Tongue (tissue), 2 donors: ENCODE measurements around the gene MYOG. TPM values are rescaled to one million over a fixed set of nuclear protein-coding genes. Genes with fewer than 3 reads are reported as not detected.
A peak's percentile ranks its signal among the peaks of the same experiment; 100 is the strongest.

Experiments used
- DNase-seq: peaks from one replicate; pipeline ENCODE4 v3.0.0-alpha.2; 2015
- total RNA-seq: library from RNA; depleted of rRNA; stranded (reverse); fragments of >200 nt; gene quantifications from one replicate; pipeline ENCODE4 v1.2.3, GENCODE V29; 2014

MYOG gene
- total RNA-seq, 1 donor from 2014 or later: 256 TPM

DNA sequence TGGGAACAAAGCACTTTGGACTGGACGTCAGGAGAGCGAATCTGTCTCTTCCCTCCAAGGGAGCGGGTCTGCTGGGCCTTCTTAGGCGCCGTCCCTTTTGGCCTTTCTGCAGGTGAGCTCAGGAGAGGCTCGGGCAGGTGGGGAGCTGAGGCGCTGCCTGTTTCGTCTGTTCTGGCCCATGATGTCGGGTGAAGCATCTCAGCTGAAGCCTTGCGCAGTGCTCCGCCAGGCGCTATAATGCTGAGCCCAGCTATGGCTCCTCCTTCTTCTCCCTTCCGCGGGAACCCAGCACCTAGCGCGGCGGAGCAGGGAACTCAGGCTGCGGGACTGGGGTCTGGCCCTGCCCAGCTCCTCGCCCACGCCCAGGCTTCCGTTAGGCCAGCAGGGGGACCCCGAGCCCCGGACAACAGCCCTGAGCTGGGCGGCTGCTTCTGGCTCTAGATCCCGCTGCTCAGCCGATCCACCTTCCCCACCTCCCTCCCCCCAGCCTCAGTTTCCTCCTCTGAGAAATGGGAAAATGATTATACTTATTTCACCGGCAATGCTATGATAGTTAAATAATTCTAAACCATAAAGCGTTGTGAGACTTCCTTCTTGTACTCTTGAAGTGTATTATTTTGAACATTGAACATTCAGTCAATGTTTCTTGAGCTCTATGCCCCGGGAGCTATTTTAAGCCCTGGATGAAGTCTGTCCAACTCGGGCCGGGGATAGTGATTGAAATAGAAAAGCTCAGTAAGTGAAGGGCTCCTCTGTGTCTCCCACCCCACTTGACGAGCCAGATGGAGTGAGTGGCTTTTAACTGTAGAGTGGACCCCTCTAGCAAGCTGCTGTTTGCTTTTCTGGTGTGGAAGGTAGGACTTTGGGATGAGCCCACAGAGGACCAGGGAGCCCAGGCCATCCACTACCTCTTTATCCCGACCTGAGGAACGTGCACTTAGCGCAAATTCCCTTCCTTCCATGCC lies 32.1 kb upstream of the MYOG start:
- peak; percentile 88 for DNase-seq

DNA sequence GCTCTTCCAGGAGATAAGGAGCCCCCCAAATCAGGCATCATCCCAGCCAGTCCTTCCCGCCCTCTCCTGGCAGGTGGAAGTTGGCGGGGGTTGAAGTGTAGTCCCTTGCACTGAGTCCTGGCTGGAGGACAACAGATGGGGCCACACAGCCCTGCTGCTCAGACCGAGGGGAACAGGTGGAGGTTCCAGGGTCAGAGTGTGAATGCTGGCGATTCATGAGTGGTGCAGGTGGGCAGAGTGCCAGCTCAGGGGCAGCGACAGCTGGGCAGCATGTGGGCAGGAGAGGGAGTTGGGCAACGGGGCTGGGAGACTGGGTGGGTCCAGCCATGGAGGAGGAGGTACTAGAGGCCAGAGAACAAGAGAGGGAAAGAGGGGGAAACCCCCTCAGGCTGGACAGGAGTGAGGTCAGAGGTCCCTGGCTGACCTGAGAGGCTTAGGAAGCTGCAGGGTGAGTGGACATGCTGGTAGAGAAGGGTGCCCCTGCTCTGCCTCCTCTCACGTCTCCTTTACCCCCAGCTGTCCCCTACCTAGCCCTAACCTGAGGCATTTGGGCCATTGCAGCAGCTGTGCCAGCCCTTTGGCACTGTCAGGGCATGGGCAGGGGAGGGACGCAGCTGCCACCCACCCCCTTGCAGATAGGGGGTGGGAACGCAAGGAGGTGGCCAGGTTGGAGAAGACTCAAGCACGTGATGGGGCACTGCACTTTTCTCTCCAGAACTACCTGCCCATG lies 30.4 kb upstream of the MYOG start:
- peak; percentile 94 for DNase-seq

DNA sequence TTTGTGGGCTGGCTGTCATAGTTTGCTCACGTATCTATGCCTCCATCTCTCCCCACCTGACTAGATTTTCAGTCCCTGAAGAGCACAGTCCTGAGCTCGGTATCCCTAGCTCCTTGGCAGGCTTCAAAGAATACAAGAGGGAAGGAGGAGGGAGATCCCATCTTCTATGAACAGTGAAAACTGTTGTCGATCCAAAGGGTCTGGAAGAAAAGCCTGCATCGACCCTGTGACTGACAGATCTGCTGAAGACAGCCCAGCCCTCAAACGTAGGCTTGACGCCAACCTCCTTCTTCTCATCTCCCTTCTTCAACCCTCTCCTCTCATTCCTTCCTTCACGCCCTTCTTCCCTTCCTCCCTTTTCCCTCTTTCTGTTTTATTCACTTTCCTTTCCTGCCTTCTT lies 28.4 kb upstream of the MYOG start:
- no peak for DNase-seq

DNA sequence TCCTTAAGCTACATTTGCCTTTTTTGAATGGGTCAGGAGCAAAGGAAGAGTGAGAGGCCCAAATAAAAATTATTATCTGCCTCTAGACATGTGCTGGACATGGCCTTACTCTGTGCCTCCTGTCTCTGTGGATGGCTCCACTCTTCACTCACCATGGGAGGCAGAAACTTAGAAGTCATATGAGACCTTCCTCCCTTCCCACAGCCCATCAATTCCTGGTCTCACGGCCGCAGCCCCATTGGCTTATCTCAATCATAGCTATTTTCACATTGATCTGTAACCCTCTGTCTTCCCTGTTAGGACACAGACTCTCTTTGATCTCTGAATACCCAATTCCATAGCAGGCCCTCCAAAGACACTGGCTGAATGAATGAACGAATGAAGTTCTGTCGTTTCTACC lies 27.5 kb upstream of the MYOG start:
- DNase-seq: no peak

DNA sequence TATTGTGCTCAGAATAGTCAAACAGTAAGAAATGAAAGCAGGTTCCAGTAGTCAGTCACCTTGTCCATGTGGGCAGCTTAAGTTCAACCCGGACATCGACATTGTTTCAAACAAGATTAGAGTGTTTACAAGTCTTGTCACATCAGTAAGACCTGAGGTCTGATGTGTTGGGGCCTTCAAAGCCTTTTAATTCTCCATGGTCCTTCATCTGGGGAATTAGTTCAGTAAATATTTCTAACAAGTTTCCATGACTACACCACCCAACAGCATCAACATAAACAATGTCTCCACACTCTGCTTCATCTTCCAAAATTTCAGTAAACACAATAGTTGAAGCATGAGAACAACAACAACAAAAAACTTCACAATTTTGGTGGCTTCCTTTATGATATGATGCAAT lies 26.7 kb upstream of the MYOG start:
- no peak for DNase-seq

DNA sequence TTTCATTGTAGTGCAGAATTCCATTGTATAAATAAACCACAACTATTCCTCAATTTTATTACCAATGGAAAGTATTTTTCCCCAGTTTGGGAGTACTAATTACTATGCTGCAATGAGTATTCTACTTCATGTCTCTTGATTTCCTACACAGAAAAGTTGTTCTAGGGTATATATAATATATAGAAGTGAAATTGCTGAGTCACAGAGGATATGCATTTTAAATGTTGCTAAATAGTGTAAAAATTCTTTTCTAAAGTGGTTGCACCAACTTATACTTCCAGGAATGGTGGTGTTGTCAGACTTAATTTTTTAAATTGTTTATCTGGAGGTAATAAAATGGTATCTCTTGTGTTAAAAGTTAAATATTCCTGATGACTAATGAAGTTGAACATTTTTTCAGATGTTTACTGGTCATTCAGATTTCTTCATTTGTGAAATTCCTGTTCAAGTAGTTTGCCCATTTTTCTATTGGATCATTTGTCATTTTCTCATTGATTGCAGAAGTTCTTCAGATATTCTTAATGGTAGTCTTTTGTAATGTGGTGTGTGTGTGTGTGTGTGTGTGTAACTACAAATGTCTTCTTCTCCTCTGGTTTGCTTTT lies 19.1 kb upstream of the MYOG start:
- DNase-seq: no peak

DNA sequence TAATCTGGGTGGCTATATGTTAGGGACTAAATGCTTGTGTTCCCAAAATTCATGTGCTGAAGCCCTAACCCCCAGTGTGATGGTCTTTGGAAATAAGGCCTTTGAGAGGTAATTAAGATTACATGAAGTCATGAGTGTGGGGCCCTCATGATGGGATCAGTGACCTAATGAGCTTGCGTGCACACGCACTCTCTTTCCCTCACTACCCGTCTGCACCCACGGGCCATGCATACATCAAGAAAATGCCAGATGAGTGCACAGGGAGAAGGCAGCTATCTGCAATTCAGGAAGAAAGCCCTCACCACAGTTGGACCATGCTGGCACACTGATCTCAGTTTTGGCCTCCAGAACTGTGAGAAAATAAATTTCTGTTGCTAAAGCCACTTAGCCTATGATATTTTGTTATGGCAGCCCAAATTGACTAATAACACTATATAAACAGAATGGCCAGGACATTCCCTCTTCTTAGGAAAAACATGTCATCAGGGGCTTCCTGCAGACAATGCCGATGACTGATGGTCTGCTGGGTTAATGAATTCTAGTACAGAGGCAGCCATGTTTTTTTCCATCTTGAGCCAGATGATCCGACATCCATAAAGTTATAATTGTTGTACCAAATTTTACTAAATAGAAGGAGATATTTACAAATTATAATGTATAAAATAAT lies 18.1 kb upstream of the MYOG start:
- DNase-seq: no peak

DNA sequence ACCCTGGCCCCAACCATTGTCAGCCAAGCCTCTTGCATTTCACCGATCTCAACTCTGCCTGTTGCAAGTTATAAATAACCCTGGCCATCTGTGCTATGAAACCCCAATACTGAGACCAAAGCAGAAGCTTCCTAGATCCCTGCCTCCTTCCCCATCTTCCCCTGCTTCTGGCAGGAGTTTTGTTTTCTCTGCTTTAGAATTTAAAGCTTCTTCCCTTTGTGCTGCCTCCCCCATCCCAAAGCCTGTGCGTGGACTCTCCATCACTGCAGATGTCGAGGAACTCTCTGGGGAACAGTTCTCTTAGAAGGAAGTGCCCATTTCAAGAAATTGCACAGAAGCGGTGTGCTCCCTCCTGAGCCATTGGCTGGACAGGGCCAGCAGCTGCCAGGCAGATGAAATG lies 17.4 kb upstream of the MYOG start:
- no peak for DNase-seq

DNA sequence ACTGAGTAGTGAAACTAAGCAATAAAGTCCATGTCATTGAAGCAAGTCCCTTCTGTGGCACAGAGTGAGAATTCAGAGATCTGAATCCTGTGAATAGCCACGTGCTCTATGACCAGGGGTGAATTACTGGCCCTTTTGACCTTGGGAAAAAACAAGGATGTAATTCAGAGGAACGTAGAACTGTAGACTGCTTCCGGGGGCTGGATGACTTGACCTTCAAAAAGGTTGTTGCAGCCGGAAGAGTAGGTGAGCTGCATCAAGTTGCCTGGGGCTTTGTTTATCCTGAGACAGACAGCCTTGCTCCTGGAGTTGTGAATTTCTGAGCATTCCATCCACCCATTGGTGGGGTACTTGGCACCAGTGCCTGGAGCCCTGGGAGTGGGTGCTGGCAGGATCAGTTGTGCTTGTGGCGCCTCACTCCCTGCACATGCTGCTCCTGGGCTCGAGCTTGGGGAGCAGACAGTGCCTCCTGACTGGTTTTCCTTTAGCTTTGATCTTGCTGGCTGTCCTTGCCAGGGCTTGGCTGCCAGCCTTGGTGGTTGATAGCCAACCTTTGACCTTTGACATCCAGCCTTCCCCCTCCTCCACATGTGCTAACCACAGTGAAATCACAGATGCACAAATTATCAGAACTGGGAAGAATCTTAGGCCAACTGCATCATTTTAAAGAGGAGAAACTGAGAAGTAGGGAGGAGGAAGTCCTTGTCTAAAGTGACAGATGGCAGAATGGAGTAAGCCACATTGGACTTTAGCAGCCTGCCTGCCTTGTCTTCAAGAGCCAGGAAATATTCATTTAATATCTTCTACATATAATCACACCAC lies 16.2 kb upstream of the MYOG start:
- DNase-seq: no peak

DNA sequence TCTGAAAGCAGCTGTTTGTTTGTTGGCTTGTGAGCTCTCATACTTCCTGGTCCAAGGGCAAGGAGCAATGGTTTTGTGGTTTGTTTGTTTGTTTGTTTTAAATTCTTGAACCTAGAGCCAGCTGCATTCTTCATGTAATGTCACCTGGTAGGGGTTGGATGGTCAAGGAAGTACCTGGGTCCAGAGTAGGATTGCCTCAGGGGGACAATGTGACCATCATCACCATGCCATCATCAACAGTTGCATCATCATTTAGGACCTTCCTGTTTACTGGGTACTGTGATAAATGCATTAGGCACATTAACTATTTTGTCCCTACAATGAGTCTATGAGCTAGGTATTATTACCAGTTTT lies 14.7 kb upstream of the MYOG start:
- DNase-seq: no peak

DNA sequence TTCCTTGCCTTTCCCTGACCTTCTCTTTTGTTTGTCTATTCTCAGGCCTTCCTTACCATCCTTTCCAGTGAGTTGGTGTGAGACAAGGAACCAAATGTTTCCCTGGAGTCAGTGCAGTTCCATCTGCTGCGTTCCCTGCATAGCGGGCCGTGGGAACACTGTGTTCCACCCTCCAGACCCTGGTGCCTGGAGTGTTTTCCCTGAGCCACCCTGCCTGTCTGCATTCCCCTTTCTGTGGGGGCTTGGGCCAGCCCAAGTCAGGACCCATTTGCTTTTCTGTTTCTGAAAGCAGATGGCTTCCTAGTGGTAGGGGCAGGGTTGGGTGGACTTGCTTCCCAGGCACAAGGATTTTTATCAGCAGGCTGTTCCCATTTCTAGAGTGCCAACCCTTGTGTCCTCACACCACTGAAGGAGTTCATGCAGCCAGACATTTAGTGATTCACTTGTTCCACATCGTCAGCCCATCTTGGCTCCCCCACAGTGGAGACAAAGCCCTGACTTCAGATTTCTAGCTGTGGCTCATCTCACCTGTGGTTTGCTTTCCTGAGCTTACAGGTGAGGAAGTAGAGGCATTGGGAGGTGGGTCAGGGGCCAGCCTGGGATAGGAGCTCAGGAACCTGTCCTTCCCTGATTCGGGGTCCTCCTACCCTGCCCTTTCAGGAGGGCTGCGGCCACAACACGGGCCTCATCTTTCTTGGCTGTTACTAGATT lies 14.1 kb upstream of the MYOG start:
- DNase-seq: peak; percentile 49

DNA sequence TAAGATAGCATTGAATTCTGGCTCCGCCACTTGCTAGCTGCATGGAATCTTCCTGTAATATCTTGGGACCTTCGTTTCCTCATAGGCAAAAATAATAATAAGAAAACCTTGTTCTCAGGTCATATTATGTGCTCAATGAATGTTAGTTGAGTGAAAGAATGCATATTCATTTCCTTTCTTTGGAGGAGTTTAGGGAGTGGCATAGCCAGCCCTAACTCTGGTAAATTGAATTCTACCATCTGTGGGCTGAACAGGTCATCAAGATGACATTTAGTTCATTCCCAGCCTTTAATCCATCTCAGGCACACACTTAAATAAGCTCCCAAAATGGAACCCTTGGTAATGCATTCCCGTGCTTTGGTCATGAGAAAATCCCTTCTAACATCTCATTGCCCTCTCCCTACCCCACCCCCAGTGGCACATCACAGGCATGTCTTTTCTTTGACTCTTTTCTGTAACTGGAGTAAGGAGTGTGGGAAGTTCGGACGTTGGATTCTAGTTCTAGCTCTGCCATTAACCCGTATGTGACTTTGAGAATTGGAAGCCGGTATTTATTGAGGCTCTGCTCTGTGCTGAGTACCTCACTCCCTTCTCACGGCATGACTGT lies 13.2 kb upstream of the MYOG start:
- DNase-seq: peak; percentile 66

DNA sequence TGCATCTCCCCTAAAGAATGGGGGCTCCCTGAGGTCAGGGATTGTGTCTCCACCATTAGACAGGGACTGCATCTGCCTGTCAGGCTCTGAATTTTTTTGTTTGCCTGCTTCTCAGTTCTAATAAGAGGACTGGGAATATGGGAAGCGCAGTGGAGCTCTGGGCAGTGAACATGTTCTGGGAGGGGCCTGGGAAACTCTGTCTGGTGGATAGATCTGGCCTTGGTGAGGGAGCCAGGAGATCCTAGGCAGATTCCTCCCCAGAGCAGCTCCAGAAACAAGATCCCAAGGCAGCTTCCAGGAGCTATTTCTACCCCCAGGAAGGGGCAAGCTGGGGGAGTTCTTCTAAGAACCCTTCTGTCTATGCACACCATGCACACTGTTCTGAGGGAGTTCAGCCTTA lies 12.6 kb upstream of the MYOG start:
- DNase-seq: no peak

DNA sequence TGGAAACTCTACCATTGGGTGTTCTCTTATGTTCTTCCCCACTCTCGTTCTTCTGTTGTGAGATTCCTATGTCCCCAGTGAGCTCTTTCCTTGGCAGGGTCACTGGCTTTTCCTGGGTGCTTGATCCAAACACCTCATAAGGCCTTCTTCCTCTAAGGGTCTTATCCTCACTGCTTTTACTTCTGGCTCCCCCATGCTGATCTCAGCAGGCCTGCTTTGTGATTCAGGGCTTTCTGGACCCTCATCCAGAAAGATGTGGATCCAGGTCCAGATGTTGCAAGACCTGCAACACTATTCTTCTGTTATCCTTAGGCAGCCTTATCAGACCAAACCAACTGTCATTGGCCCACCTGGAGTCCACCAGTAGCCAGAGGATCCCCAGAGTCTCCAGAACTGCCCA lies 11.2 kb upstream of the MYOG start:
- no peak for DNase-seq

DNA sequence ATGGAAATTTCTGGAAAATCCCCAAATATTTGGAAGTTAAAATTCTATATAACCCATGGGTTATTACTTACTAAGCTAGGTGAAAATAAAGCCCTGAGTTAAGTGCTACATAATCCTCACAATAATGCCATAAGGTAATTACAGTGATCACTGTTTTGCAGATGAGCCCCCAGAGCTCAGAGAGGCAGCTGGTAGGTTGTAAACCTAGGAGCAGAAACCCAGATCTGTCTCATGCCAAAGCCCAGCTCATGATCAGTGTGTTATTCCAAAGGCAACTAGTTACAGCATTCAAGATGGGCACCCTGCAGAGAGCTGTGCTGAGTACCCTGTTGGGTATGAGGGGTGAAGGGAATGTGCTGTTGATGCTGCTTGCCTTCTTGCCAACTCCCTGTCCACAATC lies 10.8 kb upstream of the MYOG start:
- DNase-seq: no peak

DNA sequence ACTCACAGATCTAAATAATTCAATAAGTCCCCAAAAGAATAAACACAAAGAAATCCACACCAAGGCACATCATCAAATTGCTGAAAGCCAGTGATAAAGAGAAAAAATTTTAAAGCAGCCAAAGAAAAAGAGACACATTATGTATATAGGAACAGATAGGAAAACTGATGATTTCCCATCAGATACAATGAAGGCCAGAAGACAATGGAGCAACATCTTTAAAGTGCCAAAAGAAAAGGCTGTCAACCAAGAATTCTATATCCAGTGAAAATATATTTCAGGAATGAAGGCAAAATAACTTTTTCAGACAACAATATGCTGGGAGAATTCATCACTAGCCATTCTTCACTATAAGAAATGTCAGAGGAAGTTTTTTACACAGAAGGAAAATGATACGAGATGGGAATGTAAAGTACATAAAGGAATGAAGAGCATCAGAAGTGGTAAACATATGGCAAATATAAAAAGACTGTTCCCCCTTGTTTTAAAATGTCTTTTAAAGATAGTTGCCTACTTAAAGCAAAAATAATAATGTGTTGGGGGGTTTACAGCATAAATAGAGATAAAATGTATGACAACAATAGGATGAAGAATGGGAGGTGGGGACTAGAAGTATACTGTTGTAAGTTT lies 9.4 kb upstream of the MYOG start:
- DNase-seq: no peak

DNA sequence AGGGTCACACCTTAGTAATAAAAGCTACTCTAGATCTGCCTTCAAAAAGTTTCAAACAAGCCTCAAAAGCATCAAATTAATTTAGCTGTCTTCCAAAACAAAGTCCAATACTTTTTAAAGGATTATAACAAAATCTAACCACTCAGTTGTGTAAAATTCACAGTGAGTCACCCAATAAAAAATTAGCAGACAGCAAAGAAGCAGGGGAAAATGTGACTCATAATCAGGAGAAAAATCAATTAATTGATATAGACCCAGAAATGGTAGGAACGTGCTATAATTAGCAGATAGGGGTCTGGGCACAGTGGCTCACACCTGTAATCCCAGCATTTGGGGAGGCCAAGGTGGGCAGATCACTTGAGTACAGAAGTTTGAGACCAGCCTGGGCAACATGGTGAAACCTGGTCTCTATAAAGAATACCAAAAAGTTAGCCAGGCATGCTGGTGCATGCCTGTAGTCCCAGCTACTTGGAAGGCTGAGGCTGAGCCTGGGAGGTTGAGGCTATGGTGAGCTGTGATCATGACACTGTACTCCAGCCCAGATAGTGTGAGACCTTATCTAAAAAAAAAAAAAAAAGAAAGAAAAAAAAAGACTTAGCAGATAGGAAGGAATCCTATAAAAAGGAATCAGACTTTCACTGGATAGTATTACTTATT lies 8.1 kb upstream of the MYOG start:
- DNase-seq: no peak

DNA sequence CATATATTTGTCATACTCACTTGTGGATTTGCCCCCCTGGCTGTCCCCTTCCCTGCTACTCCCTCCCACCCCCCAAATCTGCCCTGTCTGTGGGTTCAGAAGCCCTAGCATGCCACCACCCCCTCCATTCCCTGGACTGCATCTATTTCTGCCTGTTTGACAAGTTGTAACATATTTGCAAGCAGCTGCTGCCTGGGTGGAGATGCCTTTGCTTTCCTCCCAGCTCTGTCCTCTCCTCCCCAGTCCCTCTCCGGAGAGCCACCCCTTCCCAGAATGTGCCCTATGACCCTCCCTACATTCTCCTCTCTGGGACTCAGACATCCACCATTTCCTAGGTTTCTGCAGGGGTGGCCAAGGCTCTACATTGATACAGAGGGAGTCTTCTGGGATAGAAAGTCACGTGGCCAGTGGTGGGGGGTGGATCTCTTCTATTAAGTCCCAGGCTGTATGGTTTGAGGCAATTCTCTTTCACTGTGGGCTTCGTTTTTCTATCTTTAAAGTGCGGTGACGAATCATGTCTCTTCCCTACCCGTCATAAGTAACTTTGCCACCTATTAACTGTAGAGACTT lies 6.0 kb upstream of the MYOG start:
- DNase-seq: peak; percentile 76

DNA sequence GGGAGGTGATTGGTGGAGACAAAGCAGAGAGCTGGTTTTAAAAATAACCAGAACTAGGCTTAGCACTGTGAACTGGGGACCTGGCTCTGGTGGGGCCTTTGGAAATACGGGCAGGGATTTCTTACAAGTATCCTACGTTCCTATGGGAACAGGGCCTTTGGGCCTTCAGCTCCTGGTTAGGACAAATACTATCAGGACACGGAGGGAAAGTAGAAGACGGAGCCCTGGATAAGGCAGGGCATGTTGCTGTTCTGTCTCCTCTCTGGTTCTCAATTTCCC lies 5.3 kb upstream of the MYOG start:
- DNase-seq: no peak
